Bronchial epithelial cell (primary cell): ENCODE measurements around the gene PNMA8A. TPM values are rescaled to one million over a fixed set of nuclear protein-coding genes. Genes with fewer than 3 reads are reported as not detected.
A peak's percentile ranks its signal among the peaks of the same experiment; 100 is the strongest.

Source experiments
- DNase-seq: peaks from one replicate; pipeline ENCODE4 v3.0.0-alpha.2; 2010; ENCODE audit warnings: low read depth
- FAIRE-seq: peaks from 2 replicates; lab custom pipeline; 2011; peaks lifted over from hg19 to GRCh38; lab: Jason Lieb, UNC
- H3K27me3 ChIP-seq: 2 replicates; pipeline ENCODE4 v1.5.1; 2011; ENCODE audit warnings: low read length; ENCODE audit not compliant: control insufficient read depth, insufficient read depth
- H3K36me3 ChIP-seq: 2 replicates; pipeline ENCODE4 v1.5.1; 2011; ENCODE audit warnings: low read length; ENCODE audit not compliant: control insufficient read depth, insufficient read depth
- H3K4me3 ChIP-seq: 2 replicates; pipeline ENCODE4 v1.5.1; 2011; ENCODE audit warnings: mild to moderate bottlenecking, low read depth, low read length, control low read depth
- CTCF ChIP-seq: IDR thresholded peaks from 2 replicates; pipeline ENCODE4 v1.5.1; 2011; ENCODE audit warnings: mild to moderate bottlenecking, moderate library complexity, low read length, control low read depth, inconsistent platforms; ENCODE audit not compliant: insufficient read depth, severe bottlenecking
- total RNA-seq: library from RNA; depleted of rRNA; stranded (reverse); fragments of >200 nt; gene quantifications from 2 replicates; pipeline ENCODE4 v1.2.1, GENCODE V29; 2014

The PNMA8A gene
- total RNA-seq, 1 donor from 2014 or later, result 0.79 TPM

GRCh38 chr19:46478356-46478986, 7.1 kb upstream of the PNMA8A start:
- TF ChIP-seq CTCF, result no peak
- no peak for FAIRE-seq
- Histone ChIP-seq H3K36me3 (no peaks in the 10 kb centered on the region), H3K27me3 (no peaks in the 10 kb centered on the region), H3K4me3 (no peak overlapping the region)
- DNase-seq, result no peak

- FAIRE-seq (no peak), DNase-seq (peak; percentile 41)
- no peak for TF ChIP-seq CTCF
- Histone ChIP-seq H3K36me3 (no peaks in the 10 kb centered on the region), H3K4me3 (no peak overlapping the region), H3K27me3 (no peaks in the 10 kb centered on the region)
Observed at GRCh38 chr19:46475986-46476385, 4.6 kb upstream of the PNMA8A start.

- H3K27me3 ChIP-seq, result no peaks in the 10 kb centered on the region
- no peak for TF ChIP-seq CTCF
- H3K4me3 ChIP-seq, result no peak overlapping the region
- FAIRE-seq (no peak), DNase-seq (no peak)
- no peaks in the 10 kb centered on the region for H3K36me3 ChIP-seq
Observed at GRCh38 chr19:46474211-46474610, 2.8 kb upstream of the PNMA8A start.

- TF ChIP-seq CTCF, result no peak
- no peak for DNase-seq
- no peak for FAIRE-seq
- H3K4me3 ChIP-seq, result no peak overlapping the region
- H3K36me3 ChIP-seq, result no peaks in the 10 kb centered on the region
- H3K27me3 ChIP-seq, result no peaks in the 10 kb centered on the region
Observed at GRCh38 chr19:46472592-46472991, 1.2 kb upstream of the PNMA8A start.

- FAIRE-seq (no peak), DNase-seq (no peak)
- no peaks in the 10 kb centered on the region for H3K36me3 ChIP-seq
- no peak for TF ChIP-seq CTCF
- H3K27me3 ChIP-seq, result no peaks in the 10 kb centered on the region
- H3K4me3 ChIP-seq, result peak overlapping the region; percentile 42
Observed at GRCh38 chr19:46471811-46472543, 614 bp upstream of the PNMA8A start.
